ENCODE results near the gene LAMA2. TPM values are rescaled to one million over a fixed set of nuclear protein-coding genes. Genes with fewer than 3 reads are reported as not detected.

The LAMA2 gene
- total and polyA plus RNA-seq, 2 experiments from 2014 or later, result 0.91 to 6.4 TPM

DNA sequence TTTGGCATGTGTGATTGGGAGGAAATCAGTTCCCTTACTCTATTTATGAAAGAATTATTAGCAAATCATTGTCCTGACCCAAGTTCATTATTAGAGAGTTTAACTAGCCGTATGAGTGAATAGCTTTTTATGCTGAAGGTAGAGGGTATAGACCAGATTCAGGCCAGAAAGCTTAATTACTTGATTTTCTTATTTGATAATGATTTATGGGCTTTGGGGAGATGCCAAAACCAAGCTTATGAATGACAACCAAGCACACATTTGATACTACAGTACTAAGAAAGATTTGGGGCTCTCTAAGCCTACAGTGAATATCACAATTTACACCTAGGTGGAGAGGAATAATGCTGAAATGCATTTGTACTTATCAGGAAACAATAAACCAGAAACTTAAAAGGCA, 633.8 kb downstream of the LAMA2 start:
- no peak for DNase-seq (ENCODE audit: low spot score)
- no peaks in the 10 kb centered on the region for H3F3A ChIP-seq (replicated peaks; ENCODE audit: low read depth)
- Mint-ChIP-seq H3K27me3 (ENCODE audit: insufficient read depth, low read depth, poor library complexity) (no peaks in the 10 kb centered on the region), H3K36me3 (ENCODE audit: low read depth) (no peaks in the 10 kb centered on the region), H3K27ac (no peak overlapping the region), H3K9me3 (no peaks in the 10 kb centered on the region), H3K4me3 (no peak overlapping the region), H3K4me1 (peaks cover 7% of the 10 kb centered on the region; the same call in 2 of the 3 replicates)
- TF ChIP-seq, protein P1, sequence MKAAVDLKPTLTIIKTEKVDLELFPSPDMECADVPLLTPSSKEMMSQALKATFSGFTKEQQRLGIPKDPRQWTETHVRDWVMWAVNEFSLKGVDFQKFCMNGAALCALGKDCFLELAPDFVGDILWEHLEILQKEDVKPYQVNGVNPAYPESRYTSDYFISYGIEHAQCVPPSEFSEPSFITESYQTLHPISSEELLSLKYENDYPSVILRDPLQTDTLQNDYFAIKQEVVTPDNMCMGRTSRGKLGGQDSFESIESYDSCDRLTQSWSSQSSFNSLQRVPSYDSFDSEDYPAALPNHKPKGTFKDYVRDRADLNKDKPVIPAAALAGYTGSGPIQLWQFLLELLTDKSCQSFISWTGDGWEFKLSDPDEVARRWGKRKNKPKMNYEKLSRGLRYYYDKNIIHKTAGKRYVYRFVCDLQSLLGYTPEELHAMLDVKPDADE (IDR thresholded peaks at IDR 0.05), result no peak
- TF ChIP-seq STAT1 (IDR thresholded peaks at IDR 0.05; ENCODE audit: unreplicated experiment) (no peak), EZH2phosphoT487 (IDR thresholded peaks at IDR 0.05; ENCODE audit: unreplicated experiment) (no peak), CREB1 (CRISPR knock-in tag; IDR thresholded peaks at IDR 0.05; ENCODE audit: low read depth) (no peak), POLR2AphosphoS5 (IDR thresholded peaks at IDR 0.05; ENCODE audit: low read depth) (no peak), NANOG (IDR thresholded peaks at IDR 0.05; ENCODE audit: borderline replicate concordance) (no peak), ZNF114 (CRISPR knock-in tag; IDR thresholded peaks at IDR 0.05) (no peak), EZH2 (IDR thresholded peaks at IDR 0.05; ENCODE audit: low read depth, unreplicated experiment) (no peak), JUNB (IDR thresholded peaks at IDR 0.05; ENCODE audit: unreplicated experiment) (no peak), ZNF331 (CRISPR knock-in tag; IDR thresholded peaks at IDR 0.05; ENCODE audit: low read depth) (no peak)
- TF ChIP-seq, protein P2, sequence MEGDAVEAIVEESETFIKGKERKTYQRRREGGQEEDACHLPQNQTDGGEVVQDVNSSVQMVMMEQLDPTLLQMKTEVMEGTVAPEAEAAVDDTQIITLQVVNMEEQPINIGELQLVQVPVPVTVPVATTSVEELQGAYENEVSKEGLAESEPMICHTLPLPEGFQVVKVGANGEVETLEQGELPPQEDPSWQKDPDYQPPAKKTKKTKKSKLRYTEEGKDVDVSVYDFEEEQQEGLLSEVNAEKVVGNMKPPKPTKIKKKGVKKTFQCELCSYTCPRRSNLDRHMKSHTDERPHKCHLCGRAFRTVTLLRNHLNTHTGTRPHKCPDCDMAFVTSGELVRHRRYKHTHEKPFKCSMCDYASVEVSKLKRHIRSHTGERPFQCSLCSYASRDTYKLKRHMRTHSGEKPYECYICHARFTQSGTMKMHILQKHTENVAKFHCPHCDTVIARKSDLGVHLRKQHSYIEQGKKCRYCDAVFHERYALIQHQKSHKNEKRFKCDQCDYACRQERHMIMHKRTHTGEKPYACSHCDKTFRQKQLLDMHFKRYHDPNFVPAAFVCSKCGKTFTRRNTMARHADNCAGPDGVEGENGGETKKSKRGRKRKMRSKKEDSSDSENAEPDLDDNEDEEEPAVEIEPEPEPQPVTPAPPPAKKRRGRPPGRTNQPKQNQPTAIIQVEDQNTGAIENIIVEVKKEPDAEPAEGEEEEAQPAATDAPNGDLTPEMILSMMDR (conservative IDR thresholded peaks at IDR 0.05; ENCODE audit: low read depth in 2 of 2), result no peak
- TF ChIP-seq, protein P3, sequence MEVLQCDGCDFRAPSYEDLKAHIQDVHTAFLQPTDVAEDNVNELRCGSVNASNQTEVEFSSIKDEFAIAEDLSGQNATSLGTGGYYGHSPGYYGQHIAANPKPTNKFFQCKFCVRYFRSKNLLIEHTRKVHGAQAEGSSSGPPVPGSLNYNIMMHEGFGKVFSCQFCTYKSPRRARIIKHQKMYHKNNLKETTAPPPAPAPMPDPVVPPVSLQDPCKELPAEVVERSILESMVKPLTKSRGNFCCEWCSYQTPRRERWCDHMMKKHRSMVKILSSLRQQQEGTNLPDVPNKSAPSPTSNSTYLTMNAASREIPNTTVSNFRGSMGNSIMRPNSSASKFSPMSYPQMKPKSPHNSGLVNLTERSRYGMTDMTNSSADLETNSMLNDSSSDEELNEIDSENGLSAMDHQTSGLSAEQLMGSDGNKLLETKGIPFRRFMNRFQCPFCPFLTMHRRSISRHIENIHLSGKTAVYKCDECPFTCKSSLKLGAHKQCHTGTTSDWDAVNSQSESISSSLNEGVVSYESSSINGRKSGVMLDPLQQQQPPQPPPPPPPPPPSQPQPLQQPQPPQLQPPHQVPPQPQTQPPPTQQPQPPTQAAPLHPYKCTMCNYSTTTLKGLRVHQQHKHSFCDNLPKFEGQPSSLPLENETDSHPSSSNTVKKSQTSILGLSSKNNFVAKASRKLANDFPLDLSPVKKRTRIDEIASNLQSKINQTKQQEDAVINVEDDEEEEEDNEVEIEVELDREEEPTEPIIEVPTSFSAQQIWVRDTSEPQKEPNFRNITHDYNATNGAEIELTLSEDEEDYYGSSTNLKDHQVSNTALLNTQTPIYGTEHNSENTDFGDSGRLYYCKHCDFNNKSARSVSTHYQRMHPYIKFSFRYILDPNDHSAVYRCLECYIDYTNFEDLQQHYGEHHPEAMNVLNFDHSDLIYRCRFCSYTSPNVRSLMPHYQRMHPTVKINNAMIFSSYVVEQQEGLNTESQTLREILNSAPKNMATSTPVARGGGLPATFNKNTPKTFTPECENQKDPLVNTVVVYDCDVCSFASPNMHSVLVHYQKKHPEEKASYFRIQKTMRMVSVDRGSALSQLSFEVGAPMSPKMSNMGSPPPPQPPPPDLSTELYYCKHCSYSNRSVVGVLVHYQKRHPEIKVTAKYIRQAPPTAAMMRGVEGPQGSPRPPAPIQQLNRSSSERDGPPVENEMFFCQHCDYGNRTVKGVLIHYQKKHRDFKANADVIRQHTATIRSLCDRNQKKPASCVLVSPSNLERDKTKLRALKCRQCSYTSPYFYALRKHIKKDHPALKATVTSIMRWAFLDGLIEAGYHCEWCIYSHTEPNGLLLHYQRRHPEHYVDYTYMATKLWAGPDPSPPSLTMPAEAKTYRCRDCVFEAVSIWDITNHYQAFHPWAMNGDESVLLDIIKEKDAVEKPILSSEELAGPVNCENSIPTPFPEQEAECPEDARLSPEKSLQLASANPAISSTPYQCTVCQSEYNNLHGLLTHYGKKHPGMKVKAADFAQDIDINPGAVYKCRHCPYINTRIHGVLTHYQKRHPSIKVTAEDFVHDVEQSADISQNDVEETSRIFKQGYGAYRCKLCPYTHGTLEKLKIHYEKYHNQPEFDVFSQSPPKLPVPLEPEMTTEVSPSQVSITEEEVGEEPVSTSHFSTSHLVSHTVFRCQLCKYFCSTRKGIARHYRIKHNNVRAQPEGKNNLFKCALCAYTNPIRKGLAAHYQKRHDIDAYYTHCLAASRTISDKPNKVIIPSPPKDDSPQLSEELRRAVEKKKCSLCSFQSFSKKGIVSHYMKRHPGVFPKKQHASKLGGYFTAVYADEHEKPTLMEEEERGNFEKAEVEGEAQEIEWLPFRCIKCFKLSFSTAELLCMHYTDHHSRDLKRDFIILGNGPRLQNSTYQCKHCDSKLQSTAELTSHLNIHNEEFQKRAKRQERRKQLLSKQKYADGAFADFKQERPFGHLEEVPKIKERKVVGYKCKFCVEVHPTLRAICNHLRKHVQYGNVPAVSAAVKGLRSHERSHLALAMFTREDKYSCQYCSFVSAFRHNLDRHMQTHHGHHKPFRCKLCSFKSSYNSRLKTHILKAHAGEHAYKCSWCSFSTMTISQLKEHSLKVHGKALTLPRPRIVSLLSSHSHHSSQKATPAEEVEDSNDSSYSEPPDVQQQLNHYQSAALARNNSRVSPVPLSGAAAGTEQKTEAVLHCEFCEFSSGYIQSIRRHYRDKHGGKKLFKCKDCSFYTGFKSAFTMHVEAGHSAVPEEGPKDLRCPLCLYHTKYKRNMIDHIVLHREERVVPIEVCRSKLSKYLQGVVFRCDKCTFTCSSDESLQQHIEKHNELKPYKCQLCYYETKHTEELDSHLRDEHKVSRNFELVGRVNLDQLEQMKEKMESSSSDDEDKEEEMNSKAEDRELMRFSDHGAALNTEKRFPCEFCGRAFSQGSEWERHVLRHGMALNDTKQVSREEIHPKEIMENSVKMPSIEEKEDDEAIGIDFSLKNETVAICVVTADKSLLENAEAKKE (CRISPR knock-in tag; IDR thresholded peaks at IDR 0.05), result no peak
- TF ChIP-seq, protein P4, sequence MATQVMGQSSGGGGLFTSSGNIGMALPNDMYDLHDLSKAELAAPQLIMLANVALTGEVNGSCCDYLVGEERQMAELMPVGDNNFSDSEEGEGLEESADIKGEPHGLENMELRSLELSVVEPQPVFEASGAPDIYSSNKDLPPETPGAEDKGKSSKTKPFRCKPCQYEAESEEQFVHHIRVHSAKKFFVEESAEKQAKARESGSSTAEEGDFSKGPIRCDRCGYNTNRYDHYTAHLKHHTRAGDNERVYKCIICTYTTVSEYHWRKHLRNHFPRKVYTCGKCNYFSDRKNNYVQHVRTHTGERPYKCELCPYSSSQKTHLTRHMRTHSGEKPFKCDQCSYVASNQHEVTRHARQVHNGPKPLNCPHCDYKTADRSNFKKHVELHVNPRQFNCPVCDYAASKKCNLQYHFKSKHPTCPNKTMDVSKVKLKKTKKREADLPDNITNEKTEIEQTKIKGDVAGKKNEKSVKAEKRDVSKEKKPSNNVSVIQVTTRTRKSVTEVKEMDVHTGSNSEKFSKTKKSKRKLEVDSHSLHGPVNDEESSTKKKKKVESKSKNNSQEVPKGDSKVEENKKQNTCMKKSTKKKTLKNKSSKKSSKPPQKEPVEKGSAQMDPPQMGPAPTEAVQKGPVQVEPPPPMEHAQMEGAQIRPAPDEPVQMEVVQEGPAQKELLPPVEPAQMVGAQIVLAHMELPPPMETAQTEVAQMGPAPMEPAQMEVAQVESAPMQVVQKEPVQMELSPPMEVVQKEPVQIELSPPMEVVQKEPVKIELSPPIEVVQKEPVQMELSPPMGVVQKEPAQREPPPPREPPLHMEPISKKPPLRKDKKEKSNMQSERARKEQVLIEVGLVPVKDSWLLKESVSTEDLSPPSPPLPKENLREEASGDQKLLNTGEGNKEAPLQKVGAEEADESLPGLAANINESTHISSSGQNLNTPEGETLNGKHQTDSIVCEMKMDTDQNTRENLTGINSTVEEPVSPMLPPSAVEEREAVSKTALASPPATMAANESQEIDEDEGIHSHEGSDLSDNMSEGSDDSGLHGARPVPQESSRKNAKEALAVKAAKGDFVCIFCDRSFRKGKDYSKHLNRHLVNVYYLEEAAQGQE (IDR thresholded peaks at IDR 0.05; ENCODE audit: unreplicated experiment), result no peak
- H2AFZ ChIP-seq, result no peak overlapping the region
- H3K9me2 ChIP-seq (ENCODE audit: insufficient read depth), result no peaks in the 10 kb centered on the region
- H3K4me3 ChIP-seq, result no peak overlapping the region
- no peak overlapping the region for H3K4me2 ChIP-seq
- H3K4me1 ChIP-seq (ENCODE audit: insufficient read depth), result no peaks in the 10 kb centered on the region; the same call in 1 of the 2 replicates
- no peaks in the 10 kb centered on the region for H4K20me1 ChIP-seq (replicated peaks; ENCODE audit: insufficient read depth)
- H3K79me2 ChIP-seq (replicated peaks; ENCODE audit: insufficient read depth), result no peaks in the 10 kb centered on the region
- no peaks in the 10 kb centered on the region for H3K36me3 ChIP-seq (ENCODE audit: insufficient read depth)
- no peaks in the 10 kb centered on the region for H3K27me3 ChIP-seq (ENCODE audit: insufficient read depth)
- H3K27ac ChIP-seq (ENCODE audit: low read depth), result no peak overlapping the region
- ATAC-seq, result no peak
